D721Med (cell line): ENCODE results near the gene KIAA1614.

Source experiments
- DNase-seq: peaks from one replicate; pipeline ENCODE4 v3.0.0; 2011; ENCODE audit warnings: low spot score; ENCODE audit not compliant: insufficient read length
- FAIRE-seq: peaks from 2 replicates; lab custom pipeline; 2011; peaks lifted over from hg19 to GRCh38; lab: Jason Lieb, UNC
- TF ChIP-seq, protein P1 (sequence below): IDR thresholded peaks from 2 replicates; pipeline ENCODE4 v1.5.1; 2012; ENCODE audit warnings: mild to moderate bottlenecking, control low read depth; ENCODE audit not compliant: insufficient read depth; ENCODE audit errors: missing control alignments

KIAA1614 gene

DNA sequence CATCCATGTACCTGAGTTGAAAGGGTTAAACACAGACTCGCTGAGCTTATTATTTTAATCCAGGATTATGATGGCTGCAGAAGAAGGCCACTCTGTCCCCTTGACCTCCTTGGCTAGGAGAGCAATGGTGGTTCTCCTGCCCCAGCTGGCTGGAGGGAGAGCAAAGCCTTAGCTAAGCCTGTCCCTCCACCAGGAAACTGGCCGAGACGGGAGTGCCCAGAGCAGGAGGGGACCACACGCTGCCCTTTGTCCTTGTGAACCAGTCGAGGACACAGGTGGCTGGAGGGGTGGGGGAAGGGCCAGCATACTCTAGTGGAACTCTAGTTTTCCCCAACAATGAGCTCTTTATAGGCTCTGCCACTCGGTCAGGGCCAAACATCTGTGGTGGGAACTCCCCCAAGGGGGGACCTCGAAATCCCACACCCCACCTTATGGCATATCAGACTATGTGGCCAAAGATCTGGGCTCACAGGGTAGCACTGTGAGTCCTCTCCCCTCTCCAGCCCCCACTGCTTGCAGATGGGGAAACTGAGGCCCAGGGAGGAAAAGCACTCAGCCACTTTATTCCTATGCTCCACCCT is 12.9 kb downstream of the KIAA1614 start:
- TF ChIP-seq, protein P1, sequence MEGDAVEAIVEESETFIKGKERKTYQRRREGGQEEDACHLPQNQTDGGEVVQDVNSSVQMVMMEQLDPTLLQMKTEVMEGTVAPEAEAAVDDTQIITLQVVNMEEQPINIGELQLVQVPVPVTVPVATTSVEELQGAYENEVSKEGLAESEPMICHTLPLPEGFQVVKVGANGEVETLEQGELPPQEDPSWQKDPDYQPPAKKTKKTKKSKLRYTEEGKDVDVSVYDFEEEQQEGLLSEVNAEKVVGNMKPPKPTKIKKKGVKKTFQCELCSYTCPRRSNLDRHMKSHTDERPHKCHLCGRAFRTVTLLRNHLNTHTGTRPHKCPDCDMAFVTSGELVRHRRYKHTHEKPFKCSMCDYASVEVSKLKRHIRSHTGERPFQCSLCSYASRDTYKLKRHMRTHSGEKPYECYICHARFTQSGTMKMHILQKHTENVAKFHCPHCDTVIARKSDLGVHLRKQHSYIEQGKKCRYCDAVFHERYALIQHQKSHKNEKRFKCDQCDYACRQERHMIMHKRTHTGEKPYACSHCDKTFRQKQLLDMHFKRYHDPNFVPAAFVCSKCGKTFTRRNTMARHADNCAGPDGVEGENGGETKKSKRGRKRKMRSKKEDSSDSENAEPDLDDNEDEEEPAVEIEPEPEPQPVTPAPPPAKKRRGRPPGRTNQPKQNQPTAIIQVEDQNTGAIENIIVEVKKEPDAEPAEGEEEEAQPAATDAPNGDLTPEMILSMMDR, result no peak
- peak; percentile 60 for FAIRE-seq
- peak; percentile 70 for DNase-seq

DNA sequence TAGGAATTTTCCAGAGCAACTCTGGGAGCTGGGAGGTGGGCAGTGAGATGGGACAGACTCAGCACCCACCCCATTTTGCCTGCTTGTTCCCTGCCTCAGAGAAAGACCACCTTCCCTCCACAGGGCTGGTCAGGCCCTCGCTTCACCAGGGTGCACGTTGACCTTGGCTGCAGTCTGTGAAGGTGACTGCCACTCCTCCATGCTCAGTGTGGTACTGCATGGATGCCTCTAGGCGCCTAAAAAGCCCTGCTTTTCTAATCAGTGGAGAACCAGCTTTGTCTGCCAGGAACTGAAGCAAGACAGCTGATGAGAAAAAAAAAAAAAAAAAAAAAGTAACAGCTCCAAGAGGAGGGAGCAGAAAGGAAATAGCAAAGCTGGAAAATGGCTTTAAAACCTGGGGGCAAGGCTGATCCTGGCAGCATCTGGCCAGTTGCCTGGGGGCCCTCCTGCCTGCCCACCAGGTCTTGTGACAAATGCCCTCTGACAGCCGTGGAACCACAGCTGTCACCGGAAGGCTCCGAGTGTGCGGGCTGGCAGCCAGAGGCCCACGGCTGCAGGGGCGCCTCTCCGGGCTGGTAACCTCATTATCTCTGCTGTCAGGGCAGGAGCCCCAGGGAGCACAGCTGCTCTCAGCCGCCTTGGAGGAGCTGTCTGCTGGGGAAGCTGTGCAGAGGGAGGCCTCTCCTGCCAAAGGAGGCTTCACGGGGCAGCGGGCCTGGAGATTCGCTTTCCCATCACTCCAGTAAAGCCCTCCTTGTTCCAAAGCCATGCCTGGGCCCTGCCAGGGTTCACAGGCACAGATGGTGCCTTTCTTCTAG is 13.7 kb downstream of the KIAA1614 start:
- DNase-seq (no peak), FAIRE-seq (no peak)
- TF ChIP-seq, protein P1, result no peak

DNA sequence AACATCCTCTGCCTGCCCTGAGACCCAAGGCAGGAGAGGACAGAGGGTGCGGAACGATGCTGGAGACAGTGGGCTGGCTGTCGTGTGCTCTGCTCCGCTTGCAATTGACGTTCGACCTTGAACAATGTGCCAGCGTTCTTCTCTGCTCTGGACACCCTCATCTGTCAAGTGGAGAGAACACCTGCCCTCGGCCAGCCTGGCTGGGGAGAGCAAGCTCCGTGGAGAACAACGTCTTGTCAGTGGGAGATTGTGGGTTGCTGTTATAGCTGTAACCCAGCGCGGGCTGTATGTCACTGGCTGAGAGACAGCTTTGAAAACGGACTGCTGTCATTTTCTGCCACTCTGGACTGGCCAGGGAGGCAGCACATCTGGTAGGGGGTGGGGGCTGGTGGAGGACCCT is 14.7 kb downstream of the KIAA1614 start:
- DNase-seq (no peak), FAIRE-seq (no peak)
- TF ChIP-seq, protein P1, result no peak

DNA sequence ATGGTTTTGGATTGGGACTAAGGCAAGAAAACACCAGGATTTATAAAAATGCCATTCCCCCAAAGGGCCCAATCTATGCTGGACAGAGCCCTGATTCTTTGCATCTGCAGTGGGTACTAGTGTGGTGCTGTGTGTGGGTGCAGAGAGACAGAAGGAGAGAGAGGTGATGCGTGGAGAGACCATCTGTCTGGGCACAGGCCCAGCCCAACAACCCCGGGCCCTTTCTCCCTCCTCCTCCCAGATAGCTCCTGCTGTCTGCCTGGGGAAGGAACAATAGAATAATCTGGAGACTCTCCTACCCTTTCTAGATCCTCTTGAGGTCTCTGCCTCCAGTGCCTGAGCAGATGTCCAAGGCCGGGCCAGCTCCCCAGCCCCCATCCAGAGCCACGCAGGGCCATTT is 15.1 kb downstream of the KIAA1614 start:
- TF ChIP-seq, protein P1, result no peak
- peak; percentile 94 for DNase-seq
- peak; percentile 84 for FAIRE-seq

DNA sequence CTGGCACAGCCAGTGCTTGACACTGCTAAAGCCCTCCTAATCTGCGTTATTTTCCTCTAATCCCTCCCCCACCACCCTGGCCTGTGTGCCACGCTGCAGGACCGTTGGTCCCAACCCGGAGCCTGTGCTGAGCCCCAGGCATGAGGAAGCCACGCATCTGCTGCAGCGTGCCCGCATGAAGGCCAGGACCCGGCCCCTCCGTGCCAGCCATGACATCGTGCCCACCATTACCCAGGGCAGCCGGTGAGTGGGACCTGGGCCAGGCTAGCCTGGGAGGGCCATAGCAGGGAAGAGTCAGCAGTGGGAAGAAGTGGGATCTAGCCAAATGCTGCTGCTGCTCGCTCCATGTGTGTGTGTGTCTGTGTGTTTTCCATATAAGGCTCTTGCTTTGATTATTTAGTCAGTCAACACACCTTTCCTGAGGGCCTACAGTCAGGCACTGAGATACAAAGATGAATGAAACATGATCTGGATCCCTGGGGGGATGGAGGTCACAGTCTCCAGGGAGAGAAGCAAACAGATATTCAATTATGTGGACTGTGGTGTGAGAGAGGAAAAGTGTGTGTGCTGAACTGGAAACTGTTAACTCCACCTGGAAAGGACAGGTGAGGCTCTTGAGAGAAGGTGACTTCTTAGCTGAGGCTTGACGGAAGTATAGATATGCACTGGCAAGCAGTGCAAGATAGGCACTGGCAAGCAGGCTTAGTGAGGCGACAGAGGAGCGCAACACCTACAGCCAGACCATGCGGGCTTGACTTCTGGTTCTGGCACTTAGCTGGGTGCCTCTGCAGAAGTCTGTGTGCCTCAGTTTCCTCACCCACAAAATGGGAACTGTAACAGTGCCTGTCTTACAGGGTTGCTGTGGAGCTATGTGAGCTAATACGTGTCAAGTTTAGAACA is 15.9 kb downstream of the KIAA1614 start:
- FAIRE-seq (peak; percentile 85), DNase-seq (no peak)
- TF ChIP-seq, protein P1, result no peak

DNA sequence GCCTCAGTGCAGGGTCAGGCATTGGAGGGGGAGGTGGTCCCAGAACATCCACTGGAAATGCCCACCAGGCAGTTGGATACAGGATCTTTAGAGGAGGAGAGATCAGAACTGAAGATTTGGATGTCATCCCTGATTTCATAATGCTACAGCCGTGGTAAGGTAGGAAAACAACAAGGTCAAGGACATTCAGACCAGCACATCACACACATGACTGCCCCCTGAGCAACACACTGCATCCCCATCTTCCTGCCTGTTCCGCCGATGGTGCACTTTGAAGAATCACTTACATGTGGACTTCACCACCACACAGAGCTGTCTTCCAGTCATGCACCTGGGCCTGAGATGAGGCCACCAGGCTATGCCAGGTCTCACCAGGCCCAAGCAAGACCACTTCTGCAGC is 16.7 kb downstream of the KIAA1614 start:
- FAIRE-seq (no peak), DNase-seq (no peak)
- TF ChIP-seq, protein P1, result no peak
